NB4 (cell line): ENCODE data around the gene SYNDIG1.

ENCODE experiments used
- POLR2A ChIP-seq: IDR thresholded peaks from 2 replicates; pipeline ENCODE4 v1.6.1; 2011; ENCODE audit warnings: mild to moderate bottlenecking; ENCODE audit not compliant: insufficient read length; ENCODE audit errors: extremely low read depth
- TF ChIP-seq, protein P1 (sequence below): IDR thresholded peaks from one replicate; pipeline ENCODE4 v1.5.1; 2012; ENCODE audit warnings: low read depth, low read length

DNA sequence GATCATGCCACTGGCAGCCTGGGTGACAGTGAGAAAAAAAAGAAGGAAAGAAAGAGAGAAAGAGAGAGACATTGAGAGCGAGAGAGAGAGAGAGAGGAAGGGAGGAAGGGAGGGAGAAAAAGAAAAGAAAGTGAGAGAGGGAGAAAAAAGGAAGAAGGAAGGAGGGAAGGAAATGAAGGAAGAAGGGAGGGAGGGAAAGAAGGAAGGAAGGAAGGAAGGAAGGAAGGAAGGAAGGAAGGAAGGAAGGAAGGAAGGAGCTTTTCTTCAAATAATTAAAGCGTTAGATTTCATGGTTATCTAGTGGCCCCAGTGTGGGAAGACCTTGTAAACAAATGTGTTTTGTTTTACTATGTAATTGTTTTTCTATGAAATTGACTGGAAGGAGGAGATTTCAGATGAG is 170.8 kb downstream of the SYNDIG1 start:
- TF ChIP-seq, protein P1, sequence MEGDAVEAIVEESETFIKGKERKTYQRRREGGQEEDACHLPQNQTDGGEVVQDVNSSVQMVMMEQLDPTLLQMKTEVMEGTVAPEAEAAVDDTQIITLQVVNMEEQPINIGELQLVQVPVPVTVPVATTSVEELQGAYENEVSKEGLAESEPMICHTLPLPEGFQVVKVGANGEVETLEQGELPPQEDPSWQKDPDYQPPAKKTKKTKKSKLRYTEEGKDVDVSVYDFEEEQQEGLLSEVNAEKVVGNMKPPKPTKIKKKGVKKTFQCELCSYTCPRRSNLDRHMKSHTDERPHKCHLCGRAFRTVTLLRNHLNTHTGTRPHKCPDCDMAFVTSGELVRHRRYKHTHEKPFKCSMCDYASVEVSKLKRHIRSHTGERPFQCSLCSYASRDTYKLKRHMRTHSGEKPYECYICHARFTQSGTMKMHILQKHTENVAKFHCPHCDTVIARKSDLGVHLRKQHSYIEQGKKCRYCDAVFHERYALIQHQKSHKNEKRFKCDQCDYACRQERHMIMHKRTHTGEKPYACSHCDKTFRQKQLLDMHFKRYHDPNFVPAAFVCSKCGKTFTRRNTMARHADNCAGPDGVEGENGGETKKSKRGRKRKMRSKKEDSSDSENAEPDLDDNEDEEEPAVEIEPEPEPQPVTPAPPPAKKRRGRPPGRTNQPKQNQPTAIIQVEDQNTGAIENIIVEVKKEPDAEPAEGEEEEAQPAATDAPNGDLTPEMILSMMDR, result no peak
- TF ChIP-seq POLR2A, result no peak
